DOHH2 (cell line): ENCODE results near the gene MYL6.

Experiments
- EZH2phosphoT487 ChIP-seq: fragments of 200-600 bp; sonication (generic); IDR thresholded peaks from 2 replicates; pipeline ENCODE4 v1.6.1; 2017; ENCODE audit warnings: borderline replicate concordance, mild to moderate bottlenecking, antibody characterized with exemption, low read length, moderate library complexity, mixed read lengths
- TF ChIP-seq, protein P1 (sequence below): fragments of 200-600 bp; sonication (generic); IDR thresholded peaks from one replicate; pipeline ENCODE4 v1.5.1; 2014; ENCODE audit warnings: antibody characterized with exemption, mild to moderate bottlenecking, low read depth, low read length; ENCODE audit not compliant: poor library complexity, severe bottlenecking

DNA sequence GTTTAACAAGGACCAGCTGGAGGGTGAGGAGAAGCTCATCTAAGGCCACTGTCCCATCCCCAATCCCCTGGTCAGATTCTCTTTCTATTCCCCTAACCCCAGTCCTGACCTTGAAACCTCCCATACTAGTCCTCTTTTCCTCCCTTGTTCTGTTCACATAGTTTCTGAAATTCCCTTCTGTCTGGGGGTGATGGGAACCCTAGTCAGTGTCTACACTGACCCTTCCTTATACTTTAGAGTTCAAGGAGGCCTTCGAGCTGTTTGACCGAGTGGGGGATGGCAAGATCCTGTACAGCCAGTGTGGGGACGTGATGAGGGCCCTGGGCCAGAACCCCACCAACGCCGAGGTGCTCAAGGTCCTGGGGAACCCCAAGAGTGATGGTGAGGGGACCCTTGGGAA is 3.3 kb upstream of the MYL6 start:
- TF ChIP-seq, protein P1, sequence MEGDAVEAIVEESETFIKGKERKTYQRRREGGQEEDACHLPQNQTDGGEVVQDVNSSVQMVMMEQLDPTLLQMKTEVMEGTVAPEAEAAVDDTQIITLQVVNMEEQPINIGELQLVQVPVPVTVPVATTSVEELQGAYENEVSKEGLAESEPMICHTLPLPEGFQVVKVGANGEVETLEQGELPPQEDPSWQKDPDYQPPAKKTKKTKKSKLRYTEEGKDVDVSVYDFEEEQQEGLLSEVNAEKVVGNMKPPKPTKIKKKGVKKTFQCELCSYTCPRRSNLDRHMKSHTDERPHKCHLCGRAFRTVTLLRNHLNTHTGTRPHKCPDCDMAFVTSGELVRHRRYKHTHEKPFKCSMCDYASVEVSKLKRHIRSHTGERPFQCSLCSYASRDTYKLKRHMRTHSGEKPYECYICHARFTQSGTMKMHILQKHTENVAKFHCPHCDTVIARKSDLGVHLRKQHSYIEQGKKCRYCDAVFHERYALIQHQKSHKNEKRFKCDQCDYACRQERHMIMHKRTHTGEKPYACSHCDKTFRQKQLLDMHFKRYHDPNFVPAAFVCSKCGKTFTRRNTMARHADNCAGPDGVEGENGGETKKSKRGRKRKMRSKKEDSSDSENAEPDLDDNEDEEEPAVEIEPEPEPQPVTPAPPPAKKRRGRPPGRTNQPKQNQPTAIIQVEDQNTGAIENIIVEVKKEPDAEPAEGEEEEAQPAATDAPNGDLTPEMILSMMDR: no peak
- TF ChIP-seq EZH2phosphoT487: no peak
